OCI-LY1 (cell line): ENCODE results near the gene AP1G2.

Experiments
- H2AFZ ChIP-seq: fragments of 200-600 bp; sonication (generic), shearing (Covaris generic); 2 replicates; pipeline ENCODE4 v1.6.0; 2014; ENCODE audit warnings: antibody characterized with exemption, mild to moderate bottlenecking, low read length
- H3F3A ChIP-seq: fragments of 200-600 bp; sonication (generic), shearing (Covaris generic); 2 replicates; pipeline ENCODE4 v1.6.0; 2014; ENCODE audit warnings: mild to moderate bottlenecking, antibody characterized with exemption, low read length, moderate library complexity; ENCODE audit not compliant: insufficient read depth
- H3K27ac ChIP-seq: fragments of 200-600 bp; sonication (generic); 2 replicates; pipeline ENCODE4 v1.5.1; 2014; ENCODE audit warnings: low read length, mixed run types, mild to moderate bottlenecking, low read depth; ENCODE audit not compliant: poor library complexity, severe bottlenecking
- H3K27me3 ChIP-seq: fragments of 200-600 bp; sonication (generic); 2 replicates; pipeline ENCODE4 v1.6.0; 2014; ENCODE audit warnings: antibody characterized with exemption, mild to moderate bottlenecking, low read length, moderate library complexity; ENCODE audit not compliant: insufficient read depth
- H3K36me3 ChIP-seq: fragments of 200-600 bp; sonication (generic); 2 replicates; pipeline ENCODE4 v1.6.1; 2014; ENCODE audit warnings: mild to moderate bottlenecking, antibody characterized with exemption, low read length, moderate library complexity, mixed read lengths; ENCODE audit not compliant: insufficient read depth
- H3K4me1 ChIP-seq: fragments of 200-600 bp; sonication (generic); 2 replicates; pipeline ENCODE4 v1.5.1; 2014; ENCODE audit warnings: mild to moderate bottlenecking, low read length, moderate library complexity; ENCODE audit not compliant: insufficient read depth, severe bottlenecking
- H3K4me2 ChIP-seq: fragments of 200-600 bp; sonication (generic), shearing (Covaris generic); 2 replicates; pipeline ENCODE4 v1.6.1; 2014; ENCODE audit warnings: low read length
- H3K4me3 ChIP-seq: fragments of 200-600 bp; sonication (generic); 2 replicates; pipeline ENCODE4 v1.5.1; 2014; ENCODE audit warnings: low read length, low read depth, mild to moderate bottlenecking, mixed read lengths; ENCODE audit not compliant: poor library complexity, severe bottlenecking
- H3K79me2 ChIP-seq: fragments of 200-600 bp; shearing (Covaris generic); 2 replicates; pipeline ENCODE4 v1.6.1; 2016; ENCODE audit warnings: mixed run types, low read length, mixed read lengths; ENCODE audit not compliant: insufficient read depth
- H3K9ac ChIP-seq: fragments of 200-600 bp; sonication (generic), shearing (Covaris generic); 2 replicates; pipeline ENCODE4 v1.6.1; 2014; ENCODE audit warnings: mild to moderate bottlenecking, low read length, mixed read lengths
- H3K9me2 ChIP-seq: fragments of 200-600 bp; sonication (generic), shearing (Covaris generic); 2 replicates; pipeline ENCODE4 v1.6.1; 2014; ENCODE audit warnings: low read depth, mild to moderate bottlenecking, low read length, mixed read lengths
- H3K9me3 ChIP-seq: fragments of 200-600 bp; shearing (Covaris generic); 2 replicates; pipeline ENCODE4 v1.6.1; 2014; ENCODE audit warnings: low read length, mixed read lengths
- H4K20me1 ChIP-seq: fragments of 200-600 bp; sonication (generic), shearing (Covaris generic); 2 replicates; pipeline ENCODE4 v1.6.0; 2016; ENCODE audit warnings: mild to moderate bottlenecking, low read length; ENCODE audit not compliant: insufficient read depth
- CTCF ChIP-seq: fragments of 200-600 bp; sonication (generic), shearing (Covaris generic); IDR thresholded peaks from 2 replicates; pipeline ENCODE4 v1.5.1; 2017; ENCODE audit warnings: mild to moderate bottlenecking, antibody characterized with exemption, low read length, moderate library complexity, mixed read lengths
- EZH2 ChIP-seq: fragments of 200-600 bp; sonication (generic), shearing (Covaris generic); IDR thresholded peaks from 2 replicates; pipeline ENCODE4 v1.8.0; 2017; ENCODE audit warnings: borderline replicate concordance, mixed run types, mild to moderate bottlenecking, antibody characterized with exemption, low read length, moderate library complexity, mixed read lengths

The AP1G2 gene

GRCh38 chr14:23556700-23557440, 10.7 kb downstream of the AP1G2 start:
- Histone ChIP-seq H3K4me2 (peak overlapping the region; percentile 90), H3K9ac (peak overlapping the region; percentile 97), H3K36me3 (peaks cover 29% of the 10 kb centered on the region; the same call in 1 of the 2 replicates), H3K27ac (peak overlapping the region; percentile 68), H3F3A (no peaks in the 10 kb centered on the region), H3K27me3 (no peaks in the 10 kb centered on the region), H3K4me1 (peaks cover 38% of the 10 kb centered on the region), H3K79me2 (no peaks in the 10 kb centered on the region), H4K20me1 (no peaks in the 10 kb centered on the region), H3K4me3 (peak overlapping the region; percentile 82), H2AFZ (no peak overlapping the region), H3K9me2 (no peaks in the 10 kb centered on the region), H3K9me3 (no peaks in the 10 kb centered on the region)
- no peak for TF ChIP-seq EZH2
- TF ChIP-seq CTCF, result no peak

GRCh38 chr14:23555882-23556699, 11.5 kb downstream of the AP1G2 start, which contains the start of gene THTPA:
Gene THTPA, plus strand, starts transcription at chr14:23556271. Its CDS starts 487 bp downstream, at chr14:23556758.
- H3K9me2 ChIP-seq, result no peaks in the 10 kb centered on the region
- no peak for TF ChIP-seq EZH2
- H3K79me2 ChIP-seq, result no peaks in the 10 kb centered on the region
- H3K4me1 ChIP-seq, result peaks cover 42% of the 10 kb centered on the region
- peak within 1 kb of the TSS; percentile 68 for H3K27ac ChIP-seq
- H3K9ac ChIP-seq, result peak within 1 kb of the TSS; percentile 97
- no peaks in the 10 kb centered on the region for H3K9me3 ChIP-seq
- H3K27me3 ChIP-seq, result no peaks in the 10 kb centered on the region
- no peaks in the 10 kb centered on the region for H4K20me1 ChIP-seq
- H2AFZ ChIP-seq, result no peak within 1 kb of the TSS
- no peaks in the 10 kb centered on the region for H3F3A ChIP-seq
- H3K36me3 ChIP-seq, result peaks cover 22% of the 10 kb centered on the region; the same call in 1 of the 2 replicates
- H3K4me2 ChIP-seq, result peak within 1 kb of the TSS; percentile 90
- peak within 1 kb of the TSS; percentile 82 for H3K4me3 ChIP-seq

GRCh38 chr14:23555533-23555881, 12.1 kb downstream of the AP1G2 start:
- Histone ChIP-seq H3K4me1 (peaks cover 48% of the 10 kb centered on the region), H2AFZ (no peak overlapping the region), H3K79me2 (no peaks in the 10 kb centered on the region), H3K27ac (peak overlapping the region; percentile 68), H3K9me2 (no peaks in the 10 kb centered on the region), H3K27me3 (no peaks in the 10 kb centered on the region; the same call in 1 of the 2 replicates), H3F3A (no peaks in the 10 kb centered on the region), H3K36me3 (peaks cover 17% of the 10 kb centered on the region; the same call in 1 of the 2 replicates), H4K20me1 (no peaks in the 10 kb centered on the region), H3K9me3 (no peaks in the 10 kb centered on the region), H3K4me3 (peak overlapping the region; percentile 82), H3K9ac (peak overlapping the region; percentile 97), H3K4me2 (peak overlapping the region; percentile 90)
- TF ChIP-seq CTCF, result no peak
- TF ChIP-seq EZH2, result no peak
